ENCODE results near the gene HPS4.
"Not testable (repeated sequence)": the region's sequence is repeated elsewhere in the genome, so short reads cannot be mapped to it uniquely, and the experiment has no call there.

Gene HPS4

DNA sequence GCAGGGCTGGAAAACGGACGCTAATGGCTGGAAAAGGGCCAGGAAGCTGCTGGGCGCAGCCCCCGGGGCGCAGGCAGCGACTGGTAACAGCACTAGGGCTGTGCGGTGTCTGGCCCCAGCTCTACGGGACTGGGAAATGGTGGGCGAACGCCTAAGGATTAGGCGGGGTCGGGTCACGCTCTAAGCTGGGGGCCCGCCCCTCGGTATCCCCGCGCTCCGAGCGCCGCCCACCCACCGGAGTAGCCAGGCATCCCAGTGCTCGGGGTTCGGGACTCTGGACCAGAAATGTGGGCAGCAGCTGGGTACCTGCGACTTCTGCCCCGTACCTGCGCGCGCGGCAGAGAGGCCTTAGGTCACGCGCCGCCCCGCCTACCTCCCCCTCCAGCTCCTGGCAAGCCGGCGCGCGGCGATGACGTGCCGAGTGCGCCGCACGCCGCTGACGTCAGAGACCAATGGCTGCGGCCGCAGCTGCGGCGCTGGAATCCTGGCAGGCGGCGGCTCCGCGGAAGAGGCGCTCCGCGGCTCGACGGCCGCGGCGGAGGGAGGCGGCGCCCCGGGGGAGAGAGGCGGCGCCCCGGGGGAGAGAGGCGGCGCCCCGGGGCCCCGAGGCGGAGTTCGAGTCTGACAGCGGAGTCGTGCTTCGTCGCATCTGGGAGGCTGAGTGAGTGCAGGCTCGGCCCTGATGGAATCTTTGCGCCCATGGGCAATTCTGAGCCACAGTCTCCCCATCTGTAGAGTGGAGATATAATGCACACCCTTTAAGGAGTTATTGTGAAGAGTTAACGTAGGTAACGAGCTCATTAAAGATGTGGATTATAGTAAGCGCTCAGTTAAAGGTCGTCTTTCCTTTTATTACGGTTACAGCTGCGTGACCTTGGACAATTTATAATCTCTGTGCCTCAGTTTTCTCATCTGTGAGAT lies at the start of gene HPS4, which contains the start of gene SRRD:
Gene HPS4, minus strand, starts transcription at position 345 of the 921 bp plus-strand sequence. CDS start 2,021 bp downstream, outside the sequence.
Gene SRRD, plus strand, starts transcription at position 439 of the 921 bp plus-strand sequence. Its CDS starts 14 bp downstream, at position 453.
- peak; percentile 72 for DNase-seq

DNA sequence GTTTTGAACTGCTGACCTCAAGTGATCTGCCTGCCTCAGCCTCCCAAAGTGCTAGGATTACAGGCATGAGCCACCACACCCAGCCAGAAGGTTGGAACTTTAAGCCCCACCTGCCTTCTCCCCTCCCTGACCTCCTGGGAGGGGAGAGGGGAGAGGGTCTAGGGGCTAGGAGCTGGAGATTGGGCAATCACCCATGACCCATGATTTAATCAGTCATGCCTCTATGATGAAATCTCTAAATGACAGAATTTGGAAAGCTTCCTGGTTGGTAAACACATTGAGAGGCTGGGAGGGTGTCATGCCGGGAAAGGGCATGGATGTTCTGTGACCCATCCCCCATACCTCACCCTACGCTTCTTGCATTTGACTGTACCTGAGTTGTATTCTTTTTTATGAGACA lies 45.8 kb upstream of the HPS4 start:
- no peak for DNase-seq

DNA sequence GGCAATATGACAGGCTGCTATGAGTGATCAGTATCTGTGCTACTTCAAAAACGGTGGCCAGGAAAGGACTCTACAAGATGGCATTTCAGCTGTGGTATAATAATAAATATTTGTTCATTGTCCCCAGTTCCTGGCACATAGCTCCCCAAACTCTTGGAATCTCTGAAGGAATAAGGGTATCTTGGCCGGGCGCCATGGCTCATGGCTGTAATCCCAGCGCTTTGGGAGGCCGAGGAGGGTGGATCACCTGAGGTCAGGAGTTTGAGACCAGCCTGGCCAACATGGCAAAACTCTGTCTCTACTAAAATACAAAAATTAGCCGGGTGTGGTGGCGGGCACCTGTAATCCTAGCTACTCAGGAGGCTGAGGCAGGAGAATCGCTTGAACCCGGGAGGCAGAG lies 44.9 kb upstream of the HPS4 start:
- DNase-seq = not testable (repeated sequence)

DNA sequence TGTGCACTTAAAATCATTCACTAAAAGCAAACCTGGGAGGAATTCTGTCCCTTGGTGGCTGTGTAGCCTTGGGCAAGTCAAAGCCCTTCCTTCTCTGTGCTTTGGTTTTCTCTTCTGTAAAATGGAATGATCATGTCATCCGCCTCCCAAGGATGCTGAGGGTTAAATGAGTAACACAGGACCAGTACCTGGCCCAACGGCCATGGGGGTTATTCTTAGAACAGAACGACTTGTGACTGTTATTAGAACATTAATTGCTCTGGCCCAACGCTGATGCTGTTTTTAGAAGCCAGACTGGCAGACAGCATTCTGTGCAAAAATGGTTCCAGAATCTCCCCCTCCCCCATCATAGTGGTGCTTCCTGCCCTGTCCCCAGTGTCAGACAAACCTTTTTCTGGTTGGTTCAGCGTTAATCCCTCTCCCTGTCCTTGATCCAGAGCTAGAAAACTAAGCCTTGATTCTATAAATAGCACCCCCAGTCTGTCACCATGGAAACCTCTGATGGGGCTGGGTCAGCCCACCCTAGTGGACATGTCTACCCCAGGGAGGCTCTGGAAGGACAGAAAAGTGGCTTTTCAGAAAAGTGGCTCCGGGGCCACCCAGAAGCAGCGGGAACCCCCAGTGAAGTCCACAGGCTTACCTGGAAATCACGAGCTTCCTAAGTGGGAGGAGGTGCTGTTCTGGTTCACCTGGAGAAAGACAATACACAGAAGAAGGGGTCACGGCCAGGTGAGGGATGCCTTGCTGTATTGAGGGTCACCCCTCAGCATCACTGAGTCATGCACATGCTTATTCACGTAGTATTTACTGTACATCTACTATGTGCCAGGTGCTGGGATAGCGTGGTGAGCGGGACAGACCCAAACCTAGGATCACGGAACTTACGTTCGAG lies 44.2 kb upstream of the HPS4 start:
- no peak for DNase-seq

DNA sequence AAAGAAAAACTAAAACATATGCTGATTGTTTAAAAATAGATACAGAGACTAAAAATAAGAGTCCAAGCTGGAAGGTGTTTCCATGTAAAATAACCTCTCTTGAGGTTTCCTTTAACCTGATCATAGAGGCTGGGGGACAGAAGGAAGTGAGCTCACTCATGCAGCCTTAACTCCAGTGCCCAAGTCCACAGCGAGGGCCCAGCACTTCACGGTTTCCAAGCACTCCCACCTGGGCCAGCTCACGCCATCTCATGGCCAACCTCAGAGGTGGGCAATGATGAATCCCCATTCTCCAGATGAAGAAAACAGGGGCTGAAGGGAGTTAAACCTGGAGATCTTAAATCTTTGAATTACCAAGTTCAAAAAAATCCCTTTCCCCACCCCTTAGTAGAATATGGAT lies 43.6 kb upstream of the HPS4 start:
- DNase-seq = no peak

DNA sequence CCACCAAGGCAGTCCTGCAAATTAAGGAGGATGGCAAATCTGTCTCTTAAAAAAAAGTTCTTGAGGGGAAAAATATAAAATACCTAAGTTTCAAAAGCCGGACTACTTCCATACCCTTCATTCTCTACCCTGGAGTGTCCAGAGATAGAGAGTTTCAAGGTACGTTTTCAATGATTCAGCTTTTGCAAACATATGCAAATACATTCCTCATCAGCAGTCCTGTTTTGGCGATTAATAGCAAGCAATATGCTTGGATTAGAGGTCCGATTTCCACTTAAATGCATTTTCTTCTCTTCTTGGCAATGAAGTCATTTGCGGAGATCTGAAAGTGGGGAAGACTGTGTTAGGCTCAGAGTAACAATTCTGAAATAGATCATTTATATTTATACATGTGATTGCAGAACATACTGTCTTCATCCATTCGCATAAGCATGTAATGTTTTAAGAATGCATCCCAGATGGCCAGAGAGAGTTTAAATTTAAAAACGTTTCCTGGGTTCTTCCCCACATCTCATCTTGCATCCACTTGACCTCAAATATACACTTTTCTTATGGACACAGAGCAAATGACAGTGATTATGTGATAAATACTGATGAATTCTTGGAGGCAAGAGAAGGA lies 42.5 kb upstream of the HPS4 start:
- DNase-seq = no peak

DNA sequence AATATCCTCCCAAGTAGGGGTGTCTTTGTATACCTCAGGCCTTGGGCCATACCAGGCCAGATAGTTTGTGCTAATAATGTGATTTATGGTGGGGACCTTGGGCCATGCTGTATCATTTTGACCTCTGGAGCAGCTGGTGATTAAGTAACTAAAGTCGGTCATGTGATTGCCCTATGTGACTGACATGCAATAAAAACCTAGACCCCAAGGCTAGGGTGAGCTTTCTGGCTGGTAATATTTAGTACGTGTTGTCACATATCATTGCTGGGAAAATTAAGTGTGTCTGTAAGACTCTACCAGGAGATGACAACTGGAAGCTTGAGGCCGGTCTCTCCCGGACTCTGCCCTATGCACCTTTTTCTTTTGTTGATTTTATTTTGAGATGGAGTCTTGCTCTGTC lies 41.3 kb upstream of the HPS4 start:
- no peak for DNase-seq

DNA sequence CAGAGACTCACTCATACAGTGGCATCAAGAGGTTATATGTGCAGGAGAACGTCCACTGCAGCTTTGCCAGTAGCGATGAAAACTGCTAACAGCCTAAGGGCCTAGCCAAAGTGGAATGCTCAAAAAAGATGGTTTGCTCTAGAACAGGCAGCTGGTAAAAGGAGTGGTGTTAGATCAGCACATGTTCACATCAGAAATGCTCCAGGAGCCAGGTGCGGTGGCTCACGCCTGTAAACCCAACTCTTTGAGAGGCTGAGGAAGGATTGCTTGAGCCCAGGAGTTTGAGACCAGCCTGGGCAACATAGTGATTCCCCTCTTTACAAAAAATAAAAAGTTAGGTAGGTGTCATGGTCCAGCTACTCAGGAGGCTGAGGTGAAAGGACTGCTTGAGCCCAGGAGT lies 39.0 kb upstream of the HPS4 start:
- no peak for DNase-seq

DNA sequence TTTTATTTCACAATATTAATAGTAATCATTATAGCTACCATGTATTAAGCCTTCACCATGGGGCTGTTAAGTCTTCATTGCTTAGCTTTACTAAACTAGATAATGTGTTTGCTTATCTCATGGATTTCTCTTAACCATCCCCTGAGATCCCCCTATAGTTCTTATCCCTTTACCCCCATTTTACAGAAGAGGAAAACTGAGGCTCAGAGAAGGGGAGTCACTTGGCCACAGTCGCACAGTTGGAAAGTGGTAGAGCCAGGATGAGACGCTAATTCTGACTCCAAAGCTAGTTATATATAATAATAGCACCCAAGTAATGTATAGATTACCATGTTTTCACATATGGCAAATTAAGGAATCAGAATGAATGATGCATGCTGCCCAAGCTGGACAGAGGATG lies 38.4 kb upstream of the HPS4 start:
- DNase-seq = no peak

DNA sequence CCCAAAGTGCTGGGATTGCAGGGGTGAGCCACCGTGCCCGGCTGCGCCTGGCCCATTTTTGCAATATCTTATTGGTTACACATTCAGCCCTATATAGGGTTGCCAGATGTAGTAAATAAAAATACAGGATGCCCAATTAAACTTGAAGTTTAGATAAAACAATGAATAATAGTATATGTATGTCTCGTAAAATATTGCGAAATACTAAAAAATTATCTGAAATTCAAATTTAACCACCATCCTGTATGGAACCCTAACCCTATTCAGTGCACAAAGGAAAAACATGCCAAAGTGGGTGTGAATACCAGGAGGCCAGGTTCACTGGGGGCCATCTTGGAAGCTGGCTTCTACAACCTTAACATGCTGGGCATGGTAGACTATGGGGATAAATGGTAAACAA lies 33.8 kb upstream of the HPS4 start:
- no peak for DNase-seq

DNA sequence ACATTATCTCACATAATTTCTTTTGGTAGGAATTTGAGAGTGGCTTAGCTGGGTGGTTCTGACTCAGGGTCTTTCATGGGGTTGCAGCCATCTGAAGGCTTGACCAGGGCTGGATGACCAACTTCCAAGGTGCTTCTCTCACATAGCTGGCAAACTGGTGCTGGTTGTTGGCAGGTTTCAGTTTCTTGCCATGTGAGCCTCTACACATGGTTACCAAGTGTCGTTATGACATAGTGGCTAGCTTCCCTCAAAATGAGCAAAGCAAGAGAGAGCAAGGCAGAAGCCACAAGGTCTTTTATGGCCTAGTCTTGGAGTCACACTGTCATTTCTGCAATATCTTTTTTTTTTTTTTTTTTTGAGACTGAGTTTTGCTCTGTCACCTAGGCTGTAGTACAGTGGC lies 32.9 kb upstream of the HPS4 start:
- no peak for DNase-seq

DNA sequence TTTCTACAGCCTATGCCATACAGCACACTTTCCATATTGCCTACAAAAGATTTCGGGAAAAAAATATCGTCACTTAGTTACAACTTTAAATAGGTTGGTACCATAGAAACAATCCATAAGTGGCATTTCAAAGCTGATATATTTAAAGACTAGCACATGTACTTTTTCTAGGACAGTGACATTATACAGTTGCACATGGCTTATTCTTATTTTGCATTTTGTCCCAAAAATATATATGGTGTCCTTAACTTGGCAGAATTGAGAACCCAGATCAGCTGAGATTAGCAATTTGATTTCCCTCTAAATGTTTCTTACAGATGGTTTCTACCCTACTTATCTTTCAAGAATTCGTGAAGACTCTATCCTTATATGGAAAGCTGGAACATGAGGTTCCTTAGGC lies 32.3 kb upstream of the HPS4 start:
- no peak for DNase-seq

DNA sequence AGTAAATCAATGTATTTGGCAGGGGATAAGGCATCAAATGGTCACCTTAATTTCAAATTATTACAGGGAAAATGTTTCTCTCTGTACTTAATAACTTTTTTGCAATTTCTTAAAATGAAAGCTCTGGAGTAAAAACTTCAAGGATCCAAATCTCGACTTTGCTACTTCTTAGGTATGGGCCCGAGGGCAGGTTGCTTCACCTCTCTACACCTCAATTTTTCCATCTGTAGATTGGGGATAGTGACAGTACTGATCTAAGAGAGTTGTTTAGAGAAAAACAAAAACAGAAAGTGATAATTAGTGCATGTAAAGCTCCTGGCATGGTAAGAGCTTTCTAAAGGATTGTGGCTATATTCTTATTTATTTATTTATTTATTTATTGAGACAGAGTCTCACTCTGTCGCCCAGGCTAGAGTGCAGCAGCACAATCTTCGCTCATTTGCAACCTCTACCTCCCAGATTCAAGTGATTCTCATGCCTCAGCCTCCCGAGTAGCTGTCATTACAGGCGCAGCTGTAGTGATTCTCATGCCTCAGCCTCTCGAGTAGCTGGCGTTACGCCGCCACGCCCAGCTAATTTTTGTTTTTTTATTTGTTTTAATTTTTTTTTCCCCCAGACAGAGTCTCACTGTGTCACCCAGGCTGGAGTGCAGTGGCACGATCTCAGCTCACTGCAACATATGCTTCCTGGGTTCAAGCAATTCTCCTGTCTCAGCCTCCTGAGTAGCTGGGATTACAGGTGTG lies 31.0 kb upstream of the HPS4 start:
- no peak for DNase-seq

DNA sequence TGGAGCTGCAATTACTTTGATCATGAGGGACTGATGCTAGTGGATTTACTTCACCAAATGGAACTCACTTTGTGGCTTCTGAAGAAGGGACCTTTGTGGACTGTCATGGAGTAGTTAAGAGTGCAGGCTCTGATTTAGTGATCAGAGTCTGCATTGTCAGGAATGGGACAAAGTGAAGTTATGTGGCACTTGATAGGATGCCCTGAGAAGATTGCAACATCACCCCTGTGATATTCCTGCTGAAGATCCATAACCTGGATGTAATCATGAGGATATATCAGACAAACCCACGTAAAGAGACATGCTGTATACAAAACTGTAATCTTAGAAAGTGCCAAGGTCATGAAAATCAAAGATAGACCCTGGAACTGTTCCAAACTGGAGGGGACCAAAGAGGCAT lies 30.3 kb upstream of the HPS4 start:
- DNase-seq = no peak

DNA sequence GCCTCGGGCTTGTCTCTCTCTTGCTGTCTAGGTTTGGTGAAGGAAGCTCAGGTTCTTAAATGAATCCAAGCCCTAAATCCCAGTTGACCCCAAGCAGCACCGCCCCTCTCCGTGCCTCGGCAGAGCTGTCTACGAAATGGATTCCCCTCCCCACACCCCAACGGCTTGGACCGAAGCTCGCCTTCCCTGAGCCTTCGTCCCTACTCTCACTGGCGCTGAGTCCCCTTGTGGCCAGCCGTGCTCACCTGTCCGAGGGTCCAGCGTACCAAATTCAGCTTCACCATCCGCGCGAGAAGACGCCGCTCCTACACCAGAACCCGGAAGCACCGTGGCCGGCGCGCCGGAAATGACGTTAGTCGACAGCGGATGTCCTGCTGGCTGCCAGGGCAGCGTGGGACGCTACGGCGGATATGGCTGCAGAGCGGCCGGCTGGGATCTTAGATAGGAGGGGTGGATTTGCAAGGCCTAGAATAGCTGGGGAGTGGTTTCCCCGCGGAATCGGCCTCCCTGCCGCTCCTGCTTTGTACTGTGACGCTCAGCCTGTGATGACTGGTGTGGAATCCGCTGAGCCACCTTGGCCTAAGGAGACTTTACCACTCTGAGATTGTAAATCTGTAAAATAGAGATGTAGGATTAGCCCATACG lies 28.7 kb upstream of the HPS4 start, which contains the start of gene TFIP11:
Gene TFIP11, minus strand, starts transcription at position 325 of the 645 bp plus-strand sequence. CDS start 2,201 bp downstream, outside the sequence.
- DNase-seq = peak; percentile 79

DNA sequence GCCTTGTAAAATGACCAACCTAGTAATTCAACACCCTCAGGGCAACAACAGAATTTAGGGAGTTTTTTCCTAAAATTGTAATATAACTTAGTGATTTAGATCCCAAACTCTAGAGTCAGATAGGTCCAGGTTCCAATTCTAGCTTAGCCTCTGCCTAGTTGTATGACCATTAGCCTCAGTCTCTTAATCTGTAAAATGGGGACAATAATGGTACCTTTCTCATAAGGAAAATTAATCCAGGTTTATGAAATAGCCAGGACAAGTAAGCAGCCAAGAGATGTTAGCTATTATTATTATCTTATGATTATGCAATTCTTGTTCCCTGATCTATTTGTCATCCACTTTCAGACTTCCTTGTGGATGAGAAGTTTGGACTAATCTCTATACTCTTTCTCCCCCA lies 24.6 kb upstream of the HPS4 start:
- no peak for DNase-seq

DNA sequence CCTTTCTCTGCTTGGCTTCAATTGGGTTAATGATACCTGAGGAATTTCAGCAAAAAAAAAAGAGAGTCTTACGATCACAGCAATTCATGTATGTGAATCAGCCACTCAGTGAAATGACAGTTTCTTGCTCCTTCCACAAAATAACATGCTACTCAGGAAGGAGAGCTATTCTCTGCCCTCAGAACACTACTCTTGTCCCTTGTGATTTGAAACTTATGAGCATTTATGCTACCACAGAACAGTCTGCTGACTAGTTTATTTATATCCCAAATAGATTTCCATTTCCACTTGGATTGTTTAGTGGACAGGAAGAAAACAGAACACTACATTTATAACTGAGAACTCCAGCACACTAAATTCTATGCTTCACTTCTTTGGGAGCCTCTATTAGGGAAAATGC lies 20.2 kb upstream of the HPS4 start:
- no peak for DNase-seq

DNA sequence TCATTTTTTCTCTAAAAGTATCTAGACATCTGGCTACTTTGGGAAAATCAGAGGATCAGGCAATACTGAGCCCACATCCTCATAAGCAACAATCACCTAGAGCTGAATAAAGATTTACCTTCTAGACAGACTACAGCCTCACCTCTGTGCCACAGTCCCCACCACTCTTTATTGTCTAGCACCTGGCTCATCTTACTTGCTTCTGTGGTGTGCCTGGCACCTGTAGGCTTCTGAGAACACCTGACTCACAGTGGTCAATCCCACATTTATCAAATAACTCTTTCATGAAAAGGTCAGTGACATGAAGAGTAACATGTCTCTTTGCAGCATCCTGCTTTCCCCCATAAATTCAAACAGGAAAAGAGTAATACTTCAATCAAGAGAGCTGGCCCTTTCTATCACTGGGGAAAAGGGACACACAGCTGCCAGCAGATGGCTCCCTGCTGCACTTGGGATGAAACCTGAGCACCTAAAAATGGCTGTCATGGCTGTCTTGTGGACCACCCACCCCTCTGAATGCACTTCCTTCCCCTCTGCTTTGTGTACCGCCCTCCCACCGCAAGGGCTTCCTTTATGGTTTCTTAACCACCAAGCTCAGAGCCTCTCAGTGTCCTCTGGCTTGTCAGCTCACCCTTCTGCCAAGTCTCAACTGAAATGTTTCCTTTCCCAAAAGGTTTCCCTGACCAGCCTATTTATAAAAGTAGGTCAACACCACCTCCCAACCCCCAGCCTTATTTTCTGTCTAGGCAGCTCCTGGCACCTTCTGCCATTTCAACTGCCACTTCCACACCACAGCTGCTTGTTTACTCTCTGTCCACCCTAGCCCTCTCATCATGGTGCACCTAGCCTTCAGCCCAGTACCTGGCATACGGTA lies 19.3 kb upstream of the HPS4 start:
- peak; percentile 59 for DNase-seq

DNA sequence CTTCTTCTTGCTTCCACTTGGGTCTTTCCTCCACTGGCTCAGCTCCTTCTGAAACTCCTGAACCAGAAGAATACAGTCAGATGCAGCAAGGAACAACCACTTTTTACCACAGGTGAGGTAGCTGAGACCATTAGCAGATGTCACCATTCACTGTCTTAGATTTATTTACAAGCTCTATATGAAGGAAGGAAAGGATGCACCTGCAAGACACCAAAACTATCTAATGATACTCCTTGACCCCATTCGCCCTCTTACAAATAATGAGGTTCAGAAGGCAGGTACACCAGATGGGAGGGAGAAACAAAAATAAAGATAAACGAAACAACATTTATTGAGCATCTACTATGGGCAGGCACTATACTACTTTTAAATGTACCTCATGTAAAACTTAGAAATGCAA lies 18.4 kb upstream of the HPS4 start:
- no peak for DNase-seq

DNA sequence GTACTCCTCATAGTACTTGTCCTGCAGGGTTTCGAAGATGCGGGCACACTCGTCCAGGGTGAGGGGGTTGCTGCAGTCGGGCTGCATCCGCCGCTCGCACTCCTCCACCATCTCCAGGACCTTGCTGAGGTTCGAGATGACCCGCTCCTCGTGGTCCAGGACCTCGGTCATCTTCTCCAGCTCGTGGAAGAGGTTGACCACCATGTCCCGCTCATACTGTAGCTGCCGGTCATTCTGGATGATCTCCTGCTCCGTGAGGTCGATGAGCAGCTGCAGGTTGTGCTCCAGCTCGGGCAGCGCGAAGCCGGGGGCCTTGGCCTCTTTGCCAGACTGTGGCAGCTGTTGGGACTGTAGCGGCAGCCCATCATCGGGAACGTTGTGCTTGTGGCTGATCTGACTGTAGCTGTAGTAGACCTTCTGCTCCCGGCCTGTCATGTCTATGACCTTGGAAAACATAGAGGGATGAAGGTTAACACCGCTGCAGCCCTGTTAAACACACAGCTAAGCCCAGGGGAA lies 15.7 kb upstream of the HPS4 start:
- DNase-seq = no peak

DNA sequence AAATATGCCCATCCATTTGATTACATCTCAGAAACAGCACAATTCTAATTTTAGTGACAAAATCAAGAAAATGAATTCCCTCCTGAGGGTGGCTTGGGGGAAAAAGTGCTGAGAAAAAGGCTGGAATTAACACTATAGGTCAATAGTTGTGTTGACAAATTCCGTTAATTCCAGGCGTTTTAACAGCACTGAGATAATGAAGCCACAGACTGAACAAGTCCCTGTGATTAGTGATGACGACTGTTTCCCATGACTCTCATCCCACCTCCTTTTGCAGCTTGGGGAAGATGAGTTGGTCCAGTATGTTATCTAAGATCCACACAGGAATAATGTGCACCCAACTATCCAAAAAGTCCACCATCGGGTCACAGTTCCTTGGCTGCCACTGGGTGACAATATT lies 12.9 kb upstream of the HPS4 start:
- no peak for DNase-seq
